C4-2B (cell line): ENCODE data around the gene SOX9.

Experiments
- CTCF ChIP-seq: fragments of 450-650 bp; conservative IDR thresholded peaks from 2 replicates; pipeline ENCODE4 v1.5.1; 2017; ENCODE audit warnings: mild to moderate bottlenecking
- ZFX ChIP-seq: fragments of 450-650 bp; IDR thresholded peaks from 2 replicates; pipeline ENCODE4 v1.6.1; 2017

DNA sequence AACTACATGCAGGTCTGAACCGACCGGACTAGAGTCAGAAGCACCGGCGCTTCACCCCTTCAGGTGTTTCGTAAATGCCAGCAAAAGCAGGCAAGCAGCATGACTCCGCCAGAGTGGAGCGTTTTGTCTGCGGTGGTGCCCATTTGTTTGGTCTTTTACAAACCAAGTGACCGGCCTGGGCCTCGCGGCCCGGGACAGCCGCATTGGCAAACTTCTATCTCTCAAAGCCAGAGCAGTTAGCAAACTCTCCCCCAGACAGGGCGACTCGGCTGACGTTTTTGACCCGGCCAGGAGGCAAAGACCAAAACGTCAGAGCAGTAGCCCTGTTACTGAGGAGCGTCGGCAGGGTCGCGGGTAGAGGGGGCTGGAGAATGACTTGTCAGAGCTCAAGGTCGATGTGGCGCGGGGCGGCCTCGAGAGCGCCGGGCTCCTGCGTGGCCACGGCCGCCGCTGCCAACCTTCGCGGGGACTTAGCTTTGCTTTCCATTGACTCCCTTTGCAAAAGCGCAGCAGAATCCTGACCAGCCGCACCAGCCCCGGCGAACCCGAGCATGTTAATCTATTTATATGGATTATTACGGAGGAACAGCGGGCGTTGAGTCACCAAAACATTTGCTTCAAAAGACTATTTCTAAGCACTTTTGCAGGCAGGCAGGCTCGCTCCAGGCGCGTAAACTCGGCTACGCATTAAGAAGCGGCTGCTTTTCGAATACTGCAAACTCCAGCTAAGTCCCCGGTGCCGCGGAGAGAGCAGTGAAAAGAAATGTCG is 763 bp upstream of the SOX9 start:
- no peak for TF ChIP-seq CTCF
- no peak for TF ChIP-seq ZFX
